ENCODE measurements around the gene MYL5. TPM values are rescaled to one million over a fixed set of nuclear protein-coding genes. Genes with fewer than 3 reads are reported as not detected.

The MYL5 gene
- total RNA-seq = 2.9 and 5.2 TPM in 2 replicates

DNA sequence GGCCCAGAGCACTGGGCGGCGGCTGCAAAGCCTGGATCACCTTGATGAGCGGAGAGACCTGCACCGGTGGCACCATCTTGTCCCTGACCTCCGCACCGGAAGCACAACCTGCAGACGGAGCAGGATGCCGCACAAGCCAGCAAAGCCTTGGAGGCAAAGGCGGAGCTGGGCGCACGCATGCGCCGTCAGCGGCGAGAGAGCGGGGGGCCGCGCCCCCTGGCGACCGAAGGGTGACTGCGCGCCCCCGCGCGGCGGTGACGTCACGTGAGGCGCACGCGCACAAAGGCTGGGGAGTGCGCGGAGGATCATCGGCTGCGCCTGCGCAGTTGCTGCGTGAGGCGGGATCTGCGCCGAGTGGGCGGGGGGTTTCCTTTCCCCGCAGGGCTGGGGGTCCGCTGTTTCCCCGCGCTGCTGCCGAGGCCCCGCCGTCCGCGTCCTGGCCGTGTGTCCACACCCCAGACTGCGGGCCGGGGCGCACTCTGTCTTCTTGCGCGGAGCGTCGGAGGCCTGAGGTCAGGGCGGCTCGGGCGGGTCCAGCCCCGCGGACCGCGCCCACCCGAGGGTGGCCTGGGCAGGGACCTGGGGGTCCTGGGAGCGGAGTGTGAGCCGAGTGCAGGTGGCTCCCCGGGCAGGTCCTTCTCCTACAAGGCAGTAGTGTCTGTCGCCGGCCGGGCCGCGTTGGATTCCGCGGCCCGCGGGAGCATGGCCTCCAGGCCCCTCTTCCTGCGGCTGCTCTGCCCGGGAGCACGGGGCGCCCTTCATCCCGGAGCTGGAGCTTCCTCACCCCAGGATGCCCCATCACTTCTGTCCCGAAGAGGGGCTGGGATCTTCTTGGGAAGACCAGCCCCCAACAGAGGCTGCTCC is at the start of gene MYL5, which contains the start of gene ATP5ME:
Gene MYL5 (plus strand): TSS at position 371 of the 864 bp plus-strand sequence. CDS start 3,485 bp downstream, outside the sequence.
Gene ATP5ME (minus strand): TSS at position 105 of the 864 bp plus-strand sequence. CDS start 29 bp downstream, at position 76.
- H3K4me3 ChIP-seq (ENCODE audit: low read depth, low read length) = peak within 1 kb of the TSS; percentile 97
- peaks cover 16% of the 10 kb centered on the region for H3K36me3 ChIP-seq (ENCODE audit: control insufficient read depth, insufficient read depth, low read length)
- TF ChIP-seq, protein P1, sequence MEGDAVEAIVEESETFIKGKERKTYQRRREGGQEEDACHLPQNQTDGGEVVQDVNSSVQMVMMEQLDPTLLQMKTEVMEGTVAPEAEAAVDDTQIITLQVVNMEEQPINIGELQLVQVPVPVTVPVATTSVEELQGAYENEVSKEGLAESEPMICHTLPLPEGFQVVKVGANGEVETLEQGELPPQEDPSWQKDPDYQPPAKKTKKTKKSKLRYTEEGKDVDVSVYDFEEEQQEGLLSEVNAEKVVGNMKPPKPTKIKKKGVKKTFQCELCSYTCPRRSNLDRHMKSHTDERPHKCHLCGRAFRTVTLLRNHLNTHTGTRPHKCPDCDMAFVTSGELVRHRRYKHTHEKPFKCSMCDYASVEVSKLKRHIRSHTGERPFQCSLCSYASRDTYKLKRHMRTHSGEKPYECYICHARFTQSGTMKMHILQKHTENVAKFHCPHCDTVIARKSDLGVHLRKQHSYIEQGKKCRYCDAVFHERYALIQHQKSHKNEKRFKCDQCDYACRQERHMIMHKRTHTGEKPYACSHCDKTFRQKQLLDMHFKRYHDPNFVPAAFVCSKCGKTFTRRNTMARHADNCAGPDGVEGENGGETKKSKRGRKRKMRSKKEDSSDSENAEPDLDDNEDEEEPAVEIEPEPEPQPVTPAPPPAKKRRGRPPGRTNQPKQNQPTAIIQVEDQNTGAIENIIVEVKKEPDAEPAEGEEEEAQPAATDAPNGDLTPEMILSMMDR (IDR thresholded peaks at IDR 0.05; ENCODE audit: insufficient read depth, low read length, severe bottlenecking) = peak; percentile 100
- FAIRE-seq (no peak), DNase-seq (ENCODE audit: low read depth) (peak; percentile 93)
- no peaks in the 10 kb centered on the region for H3K27me3 ChIP-seq (ENCODE audit: control insufficient read depth, insufficient read depth, low read length)

- TF ChIP-seq, protein P1 (IDR thresholded peaks at IDR 0.05; ENCODE audit: insufficient read depth, low read length, severe bottlenecking) = no peak
- H3K36me3 ChIP-seq (ENCODE audit: control insufficient read depth, insufficient read depth, low read length) = no peaks in the 10 kb centered on the region
- H3K27me3 ChIP-seq (ENCODE audit: control insufficient read depth, insufficient read depth, low read length) = no peaks in the 10 kb centered on the region
- H3K4me3 ChIP-seq (ENCODE audit: low read depth, low read length) = no peak within 1 kb of the TSS
- no peak for FAIRE-seq
- no peak for DNase-seq (ENCODE audit: low read depth)
Observed at GRCh38 chr4:624705-625590, 49.4 kb upstream of the MYL5 start, which contains the start of gene PDE6B. Gene PDE6B, plus strand, starts transcription at chr4:625573. Its CDS starts 54 bp downstream, at chr4:625627.

DNA sequence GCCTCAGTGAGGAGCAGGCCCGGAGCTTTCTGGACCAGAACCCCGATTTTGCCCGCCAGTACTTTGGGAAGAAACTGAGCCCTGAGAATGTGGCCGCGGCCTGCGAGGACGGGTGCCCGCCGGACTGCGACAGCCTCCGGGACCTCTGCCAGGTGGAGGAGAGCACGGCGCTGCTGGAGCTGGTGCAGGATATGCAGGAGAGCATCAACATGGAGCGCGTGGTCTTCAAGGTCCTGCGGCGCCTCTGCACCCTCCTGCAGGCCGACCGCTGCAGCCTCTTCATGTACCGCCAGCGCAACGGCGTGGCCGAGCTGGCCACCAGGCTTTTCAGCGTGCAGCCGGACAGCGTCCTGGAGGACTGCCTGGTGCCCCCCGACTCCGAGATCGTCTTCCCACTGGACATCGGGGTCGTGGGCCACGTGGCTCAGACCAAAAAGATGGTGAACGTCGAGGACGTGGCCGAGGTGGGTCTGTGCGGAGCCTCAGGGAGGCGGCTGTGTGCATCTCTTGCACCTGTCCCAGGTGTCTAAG is 48.6 kb upstream of the MYL5 start:
- no peak overlapping the region for H3K4me3 ChIP-seq (ENCODE audit: low read depth, low read length)
- no peaks in the 10 kb centered on the region for H3K27me3 ChIP-seq (ENCODE audit: control insufficient read depth, insufficient read depth, low read length)
- DNase-seq (ENCODE audit: low read depth) (no peak), FAIRE-seq (no peak)
- H3K36me3 ChIP-seq (ENCODE audit: control insufficient read depth, insufficient read depth, low read length) = no peaks in the 10 kb centered on the region
- TF ChIP-seq, protein P1 (IDR thresholded peaks at IDR 0.05; ENCODE audit: insufficient read depth, low read length, severe bottlenecking) = no peak

- TF ChIP-seq, protein P1 (IDR thresholded peaks at IDR 0.05; ENCODE audit: insufficient read depth, low read length, severe bottlenecking) = no peak
- Histone ChIP-seq H3K27me3 (ENCODE audit: control insufficient read depth, insufficient read depth, low read length) (no peaks in the 10 kb centered on the region), H3K4me3 (ENCODE audit: low read depth, low read length) (no peak overlapping the region), H3K36me3 (ENCODE audit: control insufficient read depth, insufficient read depth, low read length) (no peaks in the 10 kb centered on the region)
- FAIRE-seq (no peak), DNase-seq (ENCODE audit: low read depth) (no peak)
Observed at GRCh38 chr4:626201-627091, 47.9 kb upstream of the MYL5 start.

Measured in bronchial epithelial cell (primary cell).